Lower lobe of right lung (tissue), 2 donors: Measurements from ENCODE around the gene RLN3. TPM values are rescaled to one million over a fixed set of nuclear protein-coding genes. Genes with fewer than 3 reads are reported as not detected.
"Not testable (repeated sequence)": the region's sequence is repeated elsewhere in the genome, so short reads cannot be mapped to it uniquely, and the experiment has no call there.

Source experiments
- ATAC-seq, 2 donors: fragments of 200-7000 bp; cut with Tn5 transposase; one replicate each; pipeline ENCODE4 v1.9.1; 2020 to 2022; ENCODE audit warnings: mild to moderate bottlenecking in 2 of 2, moderate library complexity in 2 of 2
- DNase-seq: peaks from one replicate; pipeline ENCODE4 v3.0.0-alpha.2; 2020
- H3K27ac ChIP-seq: fragments of 200-600 bp; one replicate; pipeline ENCODE4 v1.8.0; 2022
- H3K27me3 ChIP-seq: fragments of 200-600 bp; one replicate; pipeline ENCODE4 v1.8.0; 2022; ENCODE audit warnings: low read depth
- H3K36me3 ChIP-seq: fragments of 200-600 bp; one replicate; pipeline ENCODE4 v1.8.0; 2022; ENCODE audit warnings: mild to moderate bottlenecking
- H3K4me1 ChIP-seq: fragments of 200-600 bp; one replicate; pipeline ENCODE4 v1.8.0; 2022
- H3K4me3 ChIP-seq: fragments of 200-600 bp; one replicate; pipeline ENCODE4 v1.8.0; 2022; ENCODE audit warnings: mild to moderate bottlenecking
- H3K9me3 ChIP-seq: fragments of 200-600 bp; one replicate; pipeline ENCODE4 v1.8.0; 2022
- intact Hi-C: fragments of 100-400 bp; cut with DNase I; formaldehyde crosslinking; loops from one replicate; pipeline ENCODE4 v1.11.0; 2022
- total RNA-seq: library from RNA; stranded (reverse); fragmentation: NEBNext Ultra II Directional; extraction: Animal tissue kit (Norgen Biotek cat#: 25700); gene quantifications from one replicate; pipeline ENCODE4 v1.2.1, GENCODE V29; 2021
- TF ChIP-seq, protein P1 (sequence below): fragments of 200-600 bp; IDR thresholded peaks from one replicate; pipeline ENCODE4 v1.8.0; 2022; ENCODE audit warnings: antibody characterized with exemption, mild to moderate bottlenecking
- donor health status: DM: no; HTN: yes; CAD: no; lungs with severe emphysema.

The RLN3 gene
- total RNA-seq, 1 donor from 2014 or later = not detected

DNA sequence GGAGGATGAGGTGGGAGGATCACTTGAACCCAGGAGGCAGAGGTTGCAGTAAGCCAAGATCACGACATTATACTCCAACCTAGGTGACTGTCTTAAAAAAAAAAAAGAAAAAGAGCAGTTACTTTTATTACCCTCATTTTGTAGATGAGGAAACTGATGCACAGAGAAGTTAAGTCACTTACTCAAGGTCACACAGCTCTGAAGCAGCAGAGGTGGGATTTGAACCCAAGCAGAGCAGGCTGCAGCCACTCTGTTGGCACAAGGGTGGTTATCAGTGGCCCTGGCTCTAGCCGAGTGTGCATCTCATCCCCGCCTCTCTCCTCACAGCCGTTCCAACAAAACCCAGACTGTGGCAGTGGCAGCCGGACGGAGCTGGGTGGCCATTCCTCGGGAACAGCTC is 11.2 kb downstream of the RLN3 start:
- Histone ChIP-seq H3K4me1 (peaks cover 10% of the 10 kb centered on the region), H3K36me3 (peaks cover 14% of the 10 kb centered on the region), H3K9me3 (no peaks in the 10 kb centered on the region), H3K27ac (no peak overlapping the region), H3K4me3 (no peak overlapping the region), H3K27me3 (no peaks in the 10 kb centered on the region)
- TF ChIP-seq, protein P1, sequence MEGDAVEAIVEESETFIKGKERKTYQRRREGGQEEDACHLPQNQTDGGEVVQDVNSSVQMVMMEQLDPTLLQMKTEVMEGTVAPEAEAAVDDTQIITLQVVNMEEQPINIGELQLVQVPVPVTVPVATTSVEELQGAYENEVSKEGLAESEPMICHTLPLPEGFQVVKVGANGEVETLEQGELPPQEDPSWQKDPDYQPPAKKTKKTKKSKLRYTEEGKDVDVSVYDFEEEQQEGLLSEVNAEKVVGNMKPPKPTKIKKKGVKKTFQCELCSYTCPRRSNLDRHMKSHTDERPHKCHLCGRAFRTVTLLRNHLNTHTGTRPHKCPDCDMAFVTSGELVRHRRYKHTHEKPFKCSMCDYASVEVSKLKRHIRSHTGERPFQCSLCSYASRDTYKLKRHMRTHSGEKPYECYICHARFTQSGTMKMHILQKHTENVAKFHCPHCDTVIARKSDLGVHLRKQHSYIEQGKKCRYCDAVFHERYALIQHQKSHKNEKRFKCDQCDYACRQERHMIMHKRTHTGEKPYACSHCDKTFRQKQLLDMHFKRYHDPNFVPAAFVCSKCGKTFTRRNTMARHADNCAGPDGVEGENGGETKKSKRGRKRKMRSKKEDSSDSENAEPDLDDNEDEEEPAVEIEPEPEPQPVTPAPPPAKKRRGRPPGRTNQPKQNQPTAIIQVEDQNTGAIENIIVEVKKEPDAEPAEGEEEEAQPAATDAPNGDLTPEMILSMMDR = no peak
- DNase-seq (no peak), ATAC-seq (no peak)
- intact Hi-C loops = no loop called here

DNA sequence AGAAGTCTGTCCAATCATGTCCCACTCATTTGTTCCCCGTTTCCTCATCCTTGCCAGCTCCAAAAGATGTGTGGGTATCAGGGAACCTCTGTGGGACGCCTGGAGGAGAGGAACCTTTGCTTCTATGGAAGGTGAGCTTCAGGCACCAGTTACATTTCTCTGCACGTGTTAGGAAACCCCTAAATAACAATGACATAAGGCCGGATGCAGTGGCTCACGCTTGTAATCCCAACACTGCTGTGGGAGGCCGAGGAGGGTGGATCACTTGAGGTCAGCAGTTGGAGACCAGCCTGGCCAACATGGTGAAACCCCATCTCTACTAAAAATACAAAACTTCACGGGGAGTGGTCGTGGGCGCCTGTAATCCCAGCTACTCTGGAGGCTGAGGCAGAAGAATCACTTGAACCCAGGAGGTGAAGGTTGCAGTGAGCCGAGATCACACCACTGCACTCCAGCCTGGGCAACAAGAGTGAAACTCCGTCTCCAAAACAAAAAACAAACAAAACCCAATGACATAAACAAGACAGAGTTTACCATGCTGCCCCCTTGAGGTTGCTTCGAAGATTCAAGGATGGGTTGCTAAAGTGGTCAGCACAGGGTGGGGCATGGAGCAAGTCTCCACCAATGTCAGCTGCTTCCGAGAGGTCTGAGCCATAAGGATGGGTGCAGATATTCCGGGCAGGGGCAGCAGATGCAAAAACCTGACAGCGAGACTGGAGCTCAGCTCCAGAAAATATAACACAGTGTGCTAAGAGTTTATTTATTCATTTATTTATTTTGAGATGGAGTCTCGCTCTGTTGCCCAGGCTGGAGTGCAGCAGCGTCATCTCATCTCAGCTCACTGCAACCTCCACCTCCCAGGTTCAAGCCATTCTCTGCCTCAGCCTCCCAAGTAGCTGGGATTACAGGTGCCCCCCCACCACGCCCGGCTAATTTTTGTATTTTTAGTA is 15.0 kb downstream of the RLN3 start:
- H3K27me3 ChIP-seq, H3K9me3 ChIP-seq, intact Hi-C loops, DNase-seq, H3K4me3 ChIP-seq: not testable (repeated sequence)
- TF ChIP-seq, protein P1 = peak; percentile 57
- Histone ChIP-seq H3K27ac (peak overlapping the region; percentile 65), H3K36me3 (peaks cover 21% of the 10 kb centered on the region), H3K4me1 (peaks cover 10% of the 10 kb centered on the region)
- ATAC-seq = peak; percentile 84 to 86

DNA sequence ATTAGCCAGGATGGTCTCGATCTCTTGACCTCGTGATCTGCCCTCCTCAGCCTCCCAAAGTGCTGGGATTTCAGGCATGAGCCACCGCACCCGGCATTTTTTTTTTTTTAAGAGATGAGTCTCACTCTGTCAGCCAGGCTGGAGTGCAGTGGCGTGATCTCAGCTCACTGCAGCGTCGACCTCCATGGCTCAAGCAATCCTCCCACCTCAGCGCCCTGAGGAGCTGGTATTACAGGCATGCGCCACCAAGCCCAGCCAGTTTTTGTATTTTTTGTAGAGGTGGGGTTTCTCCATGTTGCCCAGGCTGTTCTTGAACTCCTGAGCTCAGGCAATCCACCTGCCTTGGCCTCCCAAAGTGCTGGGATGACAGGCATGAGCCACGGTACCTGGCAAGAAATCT is 19.9 kb downstream of the RLN3 start:
- H3K27me3 ChIP-seq, intact Hi-C loops, H3K9me3 ChIP-seq, ATAC-seq, H3K27ac ChIP-seq, DNase-seq, H3K4me3 ChIP-seq, H3K4me1 ChIP-seq: not testable (repeated sequence)
- H3K36me3 ChIP-seq = peaks cover 41% of the 10 kb centered on the region

DNA sequence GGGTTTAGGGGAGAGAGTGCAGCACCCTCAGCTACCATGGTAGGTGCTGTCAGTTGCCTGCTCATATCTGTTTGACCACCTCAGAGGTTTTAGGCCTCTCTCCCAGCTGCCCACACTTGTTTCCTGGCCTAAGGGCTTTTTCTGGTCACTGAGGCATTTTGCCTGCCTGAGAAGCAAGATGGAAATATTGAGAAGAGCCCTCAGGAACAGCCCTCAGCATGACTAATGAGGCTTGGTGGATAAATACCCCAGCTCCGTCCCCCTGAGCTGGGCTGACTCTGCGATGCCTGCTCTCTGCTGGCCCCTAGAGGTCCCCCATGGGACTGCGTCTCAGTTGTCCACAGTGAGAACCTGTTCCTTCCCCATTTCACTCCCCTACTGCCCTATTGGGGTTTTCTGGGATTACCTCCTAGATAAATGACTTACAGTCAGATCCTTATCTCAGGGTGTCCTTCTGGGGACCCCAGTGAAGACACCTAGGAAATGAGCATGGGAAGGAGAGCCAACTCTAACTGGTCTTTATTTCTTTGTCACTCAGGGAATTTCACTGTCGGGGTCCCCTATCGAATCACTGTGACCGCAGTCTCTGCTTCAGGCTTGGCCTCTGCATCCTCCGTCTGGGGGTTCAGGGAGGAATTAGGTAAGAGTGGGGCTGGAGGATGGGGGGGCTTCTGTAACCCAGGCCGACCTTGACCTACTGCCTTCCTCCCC is 20.6 kb downstream of the RLN3 start:
- ATAC-seq (peak; percentile 84 to 90), DNase-seq (peak; percentile 72)
- no peak overlapping the region for H3K4me3 ChIP-seq
- no peak overlapping the region for H3K27ac ChIP-seq
- peaks cover 41% of the 10 kb centered on the region for H3K36me3 ChIP-seq
- no peaks in the 10 kb centered on the region for H3K27me3 ChIP-seq
- intact Hi-C loops = no loop called here
- H3K4me1 ChIP-seq = no peaks in the 10 kb centered on the region
- no peaks in the 10 kb centered on the region for H3K9me3 ChIP-seq
- TF ChIP-seq, protein P1 = peak; percentile 91

DNA sequence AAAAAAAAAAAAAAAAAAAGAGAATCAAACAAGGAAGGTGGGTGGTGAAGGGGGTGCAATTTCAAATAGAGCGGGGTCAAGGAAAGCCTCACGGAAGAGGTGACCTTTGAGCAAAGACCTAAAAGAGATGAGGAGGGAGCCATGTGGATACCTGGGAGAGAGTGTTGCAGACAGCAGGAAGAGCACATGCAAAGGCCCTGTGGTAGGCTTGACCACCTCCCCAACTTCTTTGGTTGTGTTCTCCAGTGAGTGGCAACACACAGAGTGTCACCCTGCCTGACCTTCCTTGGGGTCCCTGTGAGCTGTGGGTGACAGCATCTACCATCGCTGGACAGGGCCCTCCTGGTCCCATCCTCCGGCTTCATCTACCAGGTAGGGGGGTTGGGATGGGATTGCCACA is 22.6 kb downstream of the RLN3 start:
- no peaks in the 10 kb centered on the region for H3K9me3 ChIP-seq
- peaks cover 29% of the 10 kb centered on the region for H3K36me3 ChIP-seq
- TF ChIP-seq, protein P1 = no peak
- no peak overlapping the region for H3K4me3 ChIP-seq
- H3K4me1 ChIP-seq = no peaks in the 10 kb centered on the region
- no peaks in the 10 kb centered on the region for H3K27me3 ChIP-seq
- intact Hi-C loops = no loop called here
- no peak for DNase-seq
- H3K27ac ChIP-seq = no peak overlapping the region
- no peak for ATAC-seq

DNA sequence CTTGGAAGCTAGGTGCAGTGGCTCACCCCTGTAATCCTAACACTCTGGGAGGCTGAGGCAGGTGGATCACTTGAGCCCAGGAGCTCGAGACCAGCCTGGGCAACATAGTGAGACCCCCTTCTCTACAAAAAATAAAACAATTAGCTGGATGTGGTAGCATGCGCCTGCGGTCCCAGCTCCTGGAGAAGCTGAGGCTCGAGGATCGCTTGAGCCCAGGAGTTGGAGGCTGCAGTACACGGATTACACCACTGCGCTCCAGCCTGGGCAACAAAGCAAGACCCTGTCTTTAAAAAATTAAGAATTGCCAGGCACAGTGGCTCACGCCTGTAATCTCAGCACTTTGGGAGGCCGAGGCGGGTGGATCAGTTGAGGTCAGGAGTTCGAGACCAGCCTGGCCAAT is 23.0 kb downstream of the RLN3 start:
- H3K9me3 ChIP-seq, intact Hi-C loops, H3K27ac ChIP-seq, ATAC-seq, DNase-seq, H3K4me1 ChIP-seq, H3K4me3 ChIP-seq, H3K27me3 ChIP-seq: not testable (repeated sequence)
- peaks cover 29% of the 10 kb centered on the region for H3K36me3 ChIP-seq
